Endometrial microvascular endothelial cells (primary cell): ENCODE results near the gene CRBN. TPM values are rescaled to one million over a fixed set of nuclear protein-coding genes. Genes with fewer than 3 reads are reported as not detected.

Source experiments
- in situ Hi-C: cut with HindIII; loops from 2 replicates; pipeline ENCODE4 v1.10.0; 2017; ENCODE audit warnings: low sequenced_read_pairs, low pct_unique_long_range_greater_than_20kb; ENCODE audit errors: inconsistent ontology term
- total RNA-seq: library from RNA; depleted of rRNA; stranded (reverse); fragments of >200 nt; gene quantifications from one replicate; pipeline ENCODE4 v1.2.3, GENCODE V29; 2015; ENCODE audit errors: inconsistent ontology term

Gene CRBN
- total RNA-seq, 1 donor from 2014 or later: 61.8 TPM

DNA sequence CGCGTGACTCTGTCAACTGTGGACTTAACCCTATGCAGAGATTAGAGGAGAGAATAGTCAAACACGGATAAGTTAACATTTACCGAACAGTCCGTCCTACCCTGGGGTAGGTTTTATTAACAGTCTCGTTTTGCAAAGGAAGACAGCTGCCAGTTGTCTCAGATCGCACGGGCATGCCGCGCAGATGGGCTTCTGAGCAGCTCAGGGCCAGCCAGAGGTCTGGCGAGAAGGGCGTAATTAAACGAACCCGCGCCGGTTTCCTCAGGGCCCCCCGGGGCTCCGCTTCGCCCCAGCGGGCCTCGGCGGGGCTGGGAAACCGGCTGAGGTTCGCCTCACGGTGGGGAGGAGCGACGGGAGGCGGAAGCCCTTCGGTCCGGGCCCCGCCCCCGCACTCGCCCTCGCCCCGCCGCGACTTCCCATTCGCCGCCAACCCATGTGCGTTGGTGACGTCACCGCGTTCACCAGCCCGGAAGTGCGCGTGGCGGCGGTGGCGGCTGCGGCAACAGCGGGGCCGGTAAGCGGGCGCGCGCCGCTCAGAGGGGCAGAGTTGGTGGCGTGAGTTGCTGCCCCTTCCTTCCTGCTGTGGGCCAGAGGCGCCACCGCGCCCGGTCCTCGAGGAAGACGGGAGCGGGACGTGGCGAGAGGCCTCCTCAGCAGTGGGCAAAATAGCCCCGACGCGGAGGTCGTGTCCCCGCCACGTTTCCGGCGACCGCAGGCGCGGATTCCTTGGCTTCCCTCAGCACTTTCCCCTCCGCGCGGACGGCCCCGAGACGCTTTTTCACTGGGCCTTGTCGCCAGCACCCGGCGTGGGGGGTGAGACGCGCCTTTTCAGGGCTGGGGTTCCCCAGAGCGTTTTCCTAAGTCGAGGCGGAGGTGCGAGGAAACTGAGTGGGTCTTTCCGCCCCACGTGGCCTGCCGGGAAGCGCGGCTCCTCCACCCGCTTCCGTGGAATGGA is 52.7 kb downstream of the CRBN start, which contains the start of gene TRNT1:
Gene TRNT1 (plus strand): TSS at position 464 of the 955 bp plus-strand sequence. CDS start 2,101 bp downstream, outside the sequence.
- in situ Hi-C loops: no loop called here

DNA sequence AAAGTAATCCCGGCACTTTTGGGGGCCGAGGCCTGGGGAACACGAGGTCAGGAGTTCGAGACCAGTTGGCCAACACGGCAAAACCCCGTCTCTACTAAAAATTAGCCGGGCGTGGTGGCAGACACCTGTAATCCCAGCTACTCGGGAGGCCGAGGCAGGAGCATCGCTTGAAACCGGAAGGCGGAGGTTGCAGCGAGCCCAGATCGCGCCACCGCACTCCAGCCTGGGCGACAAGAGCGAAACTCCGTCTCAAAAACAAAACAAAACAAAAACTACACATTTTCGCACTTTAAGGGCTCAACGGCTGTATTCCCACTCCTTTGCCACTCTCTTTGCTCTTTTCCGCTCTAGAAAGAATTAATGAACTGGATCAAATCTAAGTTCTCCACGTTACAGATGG is 53.5 kb downstream of the CRBN start:
- in situ Hi-C loops: no loop called here

DNA sequence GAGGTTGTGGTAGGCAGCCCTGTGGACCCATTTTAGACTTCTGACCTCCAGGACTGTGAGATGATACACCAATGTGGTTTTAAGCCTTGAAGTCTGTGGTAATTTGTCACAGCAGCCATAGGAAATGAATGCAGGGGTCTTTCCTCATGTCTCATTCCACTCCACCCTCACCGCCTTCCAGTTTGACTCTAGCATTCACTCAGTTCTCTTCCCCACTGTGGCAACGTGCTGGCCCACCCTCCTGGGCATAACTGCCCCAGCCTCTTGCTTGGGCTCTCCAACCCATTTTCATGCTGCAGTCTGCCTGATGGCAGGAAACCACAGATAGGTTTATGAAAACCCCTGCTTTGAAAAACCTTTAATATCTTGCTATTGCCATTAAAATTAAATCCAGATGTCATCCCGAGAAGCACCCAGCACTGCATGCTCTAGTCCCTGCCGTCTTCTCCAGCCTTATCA is 60.1 kb downstream of the CRBN start:
- in situ Hi-C loops: no loop called here

DNA sequence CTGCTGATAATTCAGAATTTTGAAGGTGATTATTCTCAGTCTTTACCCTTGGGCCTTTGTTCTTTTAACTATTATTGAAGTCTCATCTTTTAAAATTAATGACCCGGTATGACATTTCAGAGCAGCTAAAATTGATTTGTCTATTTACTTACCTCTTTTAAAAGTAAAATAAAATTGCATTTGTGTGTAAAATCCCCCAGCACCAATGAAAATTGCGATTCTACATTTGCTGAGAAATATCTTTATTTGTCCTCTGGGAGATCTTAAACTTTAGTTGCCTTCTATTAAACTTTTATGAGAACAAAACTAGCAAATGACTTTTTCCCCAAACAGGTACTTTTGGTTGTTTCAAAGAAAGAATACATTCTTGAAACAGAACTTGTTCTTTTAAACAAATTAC is 61.8 kb downstream of the CRBN start:
- in situ Hi-C loops: no loop called here

DNA sequence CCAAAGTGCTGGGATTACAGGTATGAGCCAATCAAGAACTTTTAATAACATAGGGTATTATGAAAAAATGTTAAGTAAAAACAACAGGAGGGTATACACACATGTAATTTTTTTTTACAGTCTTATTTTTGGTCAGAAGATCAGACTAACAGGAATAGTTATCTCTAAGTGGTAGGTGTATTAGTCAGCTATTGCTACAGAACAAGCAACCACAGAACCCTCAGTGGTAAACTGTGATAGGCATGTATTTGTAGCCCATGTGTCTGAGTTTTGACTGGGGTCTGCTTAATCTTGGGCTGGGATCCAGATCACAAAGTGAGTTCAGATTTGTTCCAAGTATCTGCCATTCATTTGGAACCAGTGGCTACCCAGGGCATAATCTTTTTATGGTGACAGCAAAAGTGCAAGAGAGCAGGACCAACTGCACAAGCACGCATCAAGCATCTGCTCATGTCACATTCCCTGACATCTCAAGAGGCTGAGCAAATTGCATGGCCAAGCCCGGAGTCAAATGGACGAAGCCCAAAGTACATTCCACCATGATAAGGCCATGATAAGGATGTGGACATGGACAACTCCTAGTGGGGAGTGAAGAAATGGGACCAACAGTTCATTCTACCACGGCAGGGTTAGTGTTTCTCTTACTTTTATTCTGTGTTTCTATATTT is 66.3 kb downstream of the CRBN start:
- in situ Hi-C loops: no loop called here

DNA sequence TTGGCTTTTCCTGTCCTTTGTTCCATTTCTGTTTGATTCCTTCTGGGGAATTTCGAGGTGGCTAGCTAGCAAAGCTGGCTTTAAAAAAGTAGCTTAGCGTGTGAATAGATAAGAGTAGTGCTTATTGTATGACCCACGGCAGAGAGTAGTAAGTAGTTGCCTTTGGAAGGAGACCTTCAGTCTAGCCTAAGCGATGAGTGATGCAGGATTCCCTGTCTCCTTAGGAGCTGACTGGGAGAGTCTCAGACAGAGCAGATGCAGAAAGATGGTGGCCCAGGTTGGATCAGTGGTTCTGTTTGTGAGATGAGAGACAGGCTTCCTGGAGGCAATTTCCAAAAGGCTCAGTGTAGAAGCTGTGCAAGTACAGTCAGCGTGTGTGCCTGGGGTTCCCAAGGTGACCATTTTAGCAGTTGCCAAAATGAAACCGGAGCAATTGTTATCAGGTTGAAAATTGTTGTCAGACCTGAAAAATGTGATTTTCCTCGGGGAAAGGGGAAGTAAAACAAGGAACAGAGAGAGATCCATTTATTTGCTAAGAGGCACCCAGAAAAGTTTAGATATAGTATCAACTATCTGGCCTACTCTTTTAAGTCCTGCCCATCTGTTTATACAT is 68.6 kb downstream of the CRBN start:
- in situ Hi-C loops: no loop called here

DNA sequence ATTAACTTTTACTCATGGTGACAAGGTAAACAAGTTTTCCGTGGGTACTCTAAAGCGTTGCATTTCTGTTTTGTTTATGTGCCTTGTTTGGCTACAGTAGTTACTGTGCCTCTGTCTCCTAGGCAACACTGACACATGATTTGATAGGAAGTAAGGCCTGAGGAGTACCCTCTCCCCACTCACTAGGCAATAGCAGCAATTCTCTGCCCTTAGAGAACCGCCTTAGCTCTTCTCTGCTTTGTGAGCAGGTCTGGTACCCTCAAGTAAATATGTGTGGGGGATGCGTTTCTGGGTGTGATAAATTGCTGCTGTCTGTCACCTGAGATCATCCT is 69.2 kb downstream of the CRBN start, which contains the start of gene IL5RA:
Gene IL5RA (minus strand): TSS at position 76 of the 332 bp plus-strand sequence. CDS start 5,390 bp downstream, outside the sequence.
- in situ Hi-C loops: no loop called here

DNA sequence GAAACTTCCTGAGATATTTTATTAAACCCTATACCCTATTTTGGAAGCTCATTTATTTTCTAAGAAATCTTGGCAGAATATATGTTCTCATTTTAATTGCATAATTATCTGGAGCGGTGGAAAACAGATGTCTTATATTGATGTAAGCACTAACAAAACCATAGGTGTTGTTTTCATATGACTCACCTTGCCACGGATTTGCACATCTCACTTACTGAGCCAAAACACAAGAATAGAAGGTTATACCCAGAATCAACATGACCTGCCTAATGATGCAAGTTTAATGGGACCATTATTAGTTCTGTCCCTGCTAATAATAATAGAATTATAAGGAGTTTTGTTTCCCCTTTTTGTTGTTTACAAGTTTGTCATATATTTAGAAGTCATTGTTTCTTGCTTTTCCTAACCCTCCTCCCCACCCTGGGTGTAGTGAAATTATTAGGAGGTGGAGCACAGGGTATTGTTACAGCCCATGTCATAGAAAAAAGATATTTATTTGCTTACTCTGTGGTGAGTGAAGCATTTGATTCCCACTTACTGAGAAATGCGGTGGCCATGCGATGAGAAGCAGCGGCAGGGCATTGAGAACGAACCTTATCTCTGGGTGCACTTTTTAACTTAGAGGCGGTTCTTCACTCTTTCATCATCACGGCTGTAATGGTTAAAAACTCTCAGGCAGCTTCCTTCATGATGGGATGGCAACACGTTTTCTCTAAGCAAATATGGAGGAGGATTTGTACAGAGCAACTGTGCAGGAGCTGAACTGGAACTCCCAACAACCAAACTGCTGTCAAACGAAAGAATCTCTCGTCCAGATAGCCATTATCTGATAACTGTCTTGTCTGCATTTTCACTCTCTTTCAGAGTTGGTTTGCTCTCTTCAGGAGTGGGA is 69.8 kb downstream of the CRBN start:
- in situ Hi-C loops: no loop called here

DNA sequence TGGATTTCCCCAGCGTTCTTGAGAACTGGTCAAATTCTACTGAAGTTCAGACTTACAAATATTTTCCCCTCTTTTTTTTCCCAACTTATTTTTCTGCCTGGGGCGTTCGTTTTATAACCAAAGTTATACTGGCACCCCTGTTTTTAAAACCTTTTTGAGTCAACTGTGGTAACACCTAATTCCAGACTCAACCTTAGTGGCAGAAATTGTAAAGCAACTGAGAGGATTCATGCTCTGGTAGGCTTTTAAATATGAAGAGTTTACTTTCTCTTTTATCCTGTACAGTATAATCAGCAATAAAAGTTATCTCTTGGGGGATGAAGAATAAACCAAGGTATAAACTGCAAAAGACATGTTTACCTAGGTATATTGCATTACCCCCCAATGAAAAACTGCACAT is 71.6 kb downstream of the CRBN start:
- in situ Hi-C loops: no loop called here

DNA sequence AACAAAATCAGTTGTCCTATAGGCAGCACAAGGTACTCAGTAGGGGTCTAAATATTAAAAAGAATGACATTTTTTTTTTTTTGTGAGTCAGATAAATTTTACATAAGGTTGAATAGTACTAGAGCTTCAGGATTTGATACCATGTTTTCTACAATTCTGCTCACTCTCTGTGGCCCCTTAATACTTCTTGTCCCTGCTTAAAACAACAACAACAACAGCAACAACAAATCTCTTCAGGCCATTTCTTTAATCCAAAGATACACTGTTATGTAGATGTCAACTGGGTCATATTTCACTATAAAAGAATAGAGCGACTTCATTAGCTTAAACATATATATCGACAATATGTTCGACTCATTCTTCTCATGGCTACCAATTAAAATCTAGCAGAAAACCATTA is 72.3 kb downstream of the CRBN start:
- in situ Hi-C loops: no loop called here

DNA sequence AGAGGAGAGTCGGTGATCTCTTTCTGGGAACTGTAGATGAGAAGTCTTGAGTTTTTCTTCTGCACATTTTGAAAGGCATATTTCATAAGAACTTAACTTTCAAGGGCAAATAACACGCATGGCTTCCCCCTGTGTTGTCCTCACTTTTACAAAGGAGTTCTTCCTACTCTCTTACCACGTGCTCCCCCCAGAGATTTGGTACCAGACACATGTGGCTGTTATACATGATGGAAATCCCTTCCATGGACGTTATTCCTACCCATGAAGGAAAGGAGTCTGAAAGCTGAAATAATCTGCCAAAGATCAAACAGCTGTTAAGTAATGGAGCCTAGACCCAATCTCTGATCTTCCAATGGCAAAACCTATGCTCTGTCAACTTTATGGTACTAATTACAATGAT is 73.7 kb downstream of the CRBN start:
- in situ Hi-C loops: no loop called here

DNA sequence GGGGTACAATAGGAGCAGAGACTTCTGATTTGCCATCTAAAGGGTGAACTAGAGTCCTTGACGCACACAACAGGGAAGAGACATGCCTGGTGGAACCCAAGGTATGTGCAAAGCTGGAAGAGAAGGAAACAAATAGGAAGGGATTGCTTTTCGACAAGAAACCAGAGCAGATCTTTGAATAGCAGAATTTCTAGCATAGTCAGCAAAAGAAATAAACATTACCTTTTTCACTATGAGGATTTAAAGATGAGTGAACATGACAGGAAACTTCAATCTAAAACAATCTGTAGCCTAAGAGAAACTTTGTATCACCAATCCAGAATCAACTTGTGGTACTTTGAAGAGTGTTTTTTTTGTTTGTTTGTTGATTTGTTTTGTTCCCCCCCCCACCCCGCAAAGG is 74.2 kb downstream of the CRBN start:
- in situ Hi-C loops: no loop called here

DNA sequence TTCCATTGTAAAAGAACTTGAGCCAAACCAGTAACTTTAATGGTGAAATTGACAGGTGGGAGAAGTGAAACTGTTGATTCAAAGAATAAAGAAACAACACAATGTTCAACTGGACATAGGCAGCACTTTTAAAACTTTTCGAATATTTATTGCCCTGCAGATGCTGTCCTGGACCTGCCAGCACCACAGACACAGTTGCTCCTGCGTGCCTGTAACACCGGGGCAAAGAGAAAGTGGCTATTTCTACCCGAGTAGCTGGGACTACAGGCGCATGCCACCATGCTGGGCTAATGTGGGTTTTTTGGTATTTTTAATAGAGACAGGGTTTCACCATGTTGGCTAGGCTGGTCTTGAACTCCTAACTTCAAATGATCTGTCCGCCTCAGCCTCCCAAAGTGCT is 76.7 kb downstream of the CRBN start:
- in situ Hi-C loops: no loop called here

DNA sequence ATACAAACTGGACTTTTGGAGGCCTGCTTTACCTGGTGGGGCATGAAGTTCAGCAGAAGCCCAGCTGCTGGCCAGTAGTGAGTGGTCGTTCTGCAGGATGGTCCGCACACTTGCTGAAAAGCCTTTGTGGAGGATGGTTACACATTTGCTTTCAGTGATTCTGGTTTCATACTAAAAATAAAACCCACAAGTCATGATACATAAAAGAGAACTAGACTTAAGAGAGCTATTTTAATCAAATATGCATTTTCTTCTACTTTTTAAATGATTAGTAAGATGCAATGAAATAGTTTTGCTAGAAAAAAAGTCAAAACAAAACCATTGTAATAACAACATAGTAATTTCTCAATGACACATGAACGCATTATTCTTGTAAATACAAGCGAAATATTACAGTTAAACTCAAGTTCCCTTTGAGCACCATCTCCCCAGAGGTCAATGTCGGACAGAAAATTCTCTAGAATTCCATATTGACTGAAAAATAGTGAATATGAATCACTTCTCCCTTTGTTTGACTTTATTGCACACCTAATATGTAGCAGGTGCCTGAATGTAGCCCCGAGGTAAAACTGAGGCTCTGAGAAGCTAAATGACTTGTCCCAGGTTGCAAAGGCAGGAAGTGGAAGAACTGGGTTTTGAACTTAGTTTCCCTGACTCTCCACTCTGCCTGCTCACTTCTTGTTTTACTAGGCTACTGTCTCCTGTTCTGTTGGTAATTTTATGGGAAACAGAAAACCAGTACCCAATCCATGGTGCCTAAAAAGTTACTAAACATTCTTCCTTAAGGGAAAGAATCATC is 77.6 kb downstream of the CRBN start:
- in situ Hi-C loops: no loop called here
